ENCODE measurements around the gene SLCO2A1.

GRCh38 chr3:133944181-133944580 lies 85.5 kb downstream of the SLCO2A1 start:
- no peak for TF ChIP-seq FOXK2 (IDR thresholded peaks at IDR 0.05)
- TF ChIP-seq NFRKB (IDR thresholded peaks at IDR 0.05): no peak
- no peak for TF ChIP-seq L3MBTL2 (conservative IDR thresholded peaks at IDR 0.05)
- TF ChIP-seq SP1 (IDR thresholded peaks at IDR 0.05): no peak
- TF ChIP-seq SUZ12 (IDR thresholded peaks at IDR 0.05): no peak
- TF ChIP-seq FOXA1 (IDR thresholded peaks at IDR 0.05): no peak
- no peak for TF ChIP-seq ELF4 (IDR thresholded peaks at IDR 0.05)
- no peak for TF ChIP-seq ARNT (IDR thresholded peaks at IDR 0.05)
- no peak for TF ChIP-seq HDGF (IDR thresholded peaks at IDR 0.05; ENCODE audit: borderline replicate concordance)
- no peak for TF ChIP-seq TARDBP (IDR thresholded peaks at IDR 0.05)
- no peak for TF ChIP-seq PKNOX1 (IDR thresholded peaks at IDR 0.05)

All from HEK293T (cell line).